ENCODE results near the gene SMNDC1.

- TF ChIP-seq CTCF (IDR thresholded peaks at IDR 0.05) (no peak), EP300 (IDR thresholded peaks at IDR 0.05; ENCODE audit: low read depth) (no peak), POLR2A (IDR thresholded peaks at IDR 0.05) (no peak), POLR2AphosphoS5 (IDR thresholded peaks at IDR 0.05) (no peak)
Measured at GRCh38 chr10:110349386-110349785, 44.7 kb upstream of the SMNDC1 start.
